HG03064 (cell line): ENCODE results near the gene PITPNM3.
"Not testable (repeated sequence)": the region's sequence is repeated elsewhere in the genome, so short reads cannot be mapped to it uniquely, and the experiment has no call there.

ENCODE experiments used
- ATAC-seq: cut with Tn5 transposase; IDR thresholded peaks from one replicate; pipeline ENCODE4 v1.9.1; 2021; ENCODE audit warnings: low read depth; ENCODE audit not compliant: unreplicated experiment

Gene PITPNM3

DNA sequence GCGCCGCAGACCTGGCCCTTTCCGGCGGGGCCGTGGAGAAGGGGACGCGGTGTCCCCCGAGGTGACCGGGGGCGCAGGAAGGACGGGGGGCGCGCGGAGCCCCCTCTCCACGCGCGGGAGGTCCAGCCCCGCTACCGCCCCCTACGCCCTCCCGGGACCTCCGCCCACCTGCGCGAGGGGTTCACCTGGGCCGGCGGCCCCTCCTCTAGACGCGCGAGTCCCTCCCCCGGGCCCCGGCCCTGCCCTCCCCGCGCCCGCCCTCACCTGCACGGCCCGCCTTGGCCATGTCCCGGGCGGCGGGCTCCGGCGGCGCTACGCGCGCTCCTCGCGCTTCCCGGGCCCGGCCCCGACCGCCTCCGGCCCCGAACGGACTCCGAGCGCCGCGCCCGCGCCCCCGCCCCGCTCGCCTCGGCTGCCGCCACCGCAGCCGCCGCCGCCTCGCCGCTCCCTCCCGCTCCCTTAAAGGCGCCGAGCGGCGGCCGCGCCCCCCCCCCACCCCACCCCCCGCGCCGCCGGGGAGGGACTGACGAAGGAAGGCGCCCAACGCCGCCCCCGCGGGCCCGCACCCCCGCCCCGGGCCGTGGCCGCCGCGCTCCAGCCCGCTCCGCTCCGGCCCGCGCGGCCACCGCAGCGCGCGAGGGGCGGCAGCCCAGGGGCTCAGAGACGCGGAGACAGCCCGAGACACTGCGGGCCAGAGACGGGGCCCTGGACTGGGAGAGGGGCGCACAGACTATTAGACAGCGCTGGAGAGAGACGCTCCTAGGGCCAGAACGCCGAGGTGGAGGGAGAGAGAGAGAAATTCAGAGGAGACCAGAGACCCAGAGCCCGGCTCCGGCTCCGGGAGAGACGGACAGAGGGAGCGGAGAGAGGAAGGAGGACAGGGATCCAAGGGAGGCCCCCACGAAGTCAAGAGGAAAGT, at the start of gene PITPNM3:
TSS of gene PITPNM3 (minus strand) at position 435 of the 919 bp plus-strand sequence. CDS start at position 286, 149 bp downstream.
- no peak for ATAC-seq

DNA sequence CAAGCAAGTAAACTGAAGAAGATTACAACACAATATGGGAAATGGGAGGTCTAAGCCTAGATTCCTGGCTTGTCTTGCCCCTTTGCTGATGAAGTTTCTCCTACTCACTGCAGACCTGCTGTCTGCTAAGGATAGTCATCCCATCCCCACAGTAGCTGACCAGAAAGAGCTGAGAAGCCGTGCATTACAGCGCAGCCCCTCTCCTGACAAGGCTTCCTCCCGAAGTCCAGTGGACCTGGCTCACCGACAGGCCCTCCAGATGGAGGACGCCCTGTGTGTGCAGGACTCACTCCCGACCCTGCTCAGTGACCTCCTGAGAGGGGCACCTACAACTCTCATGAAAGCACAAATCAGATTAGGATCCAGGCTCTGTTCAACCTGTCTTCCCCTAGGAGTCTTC, 48.8 kb upstream of the PITPNM3 start:
- no peak for ATAC-seq

DNA sequence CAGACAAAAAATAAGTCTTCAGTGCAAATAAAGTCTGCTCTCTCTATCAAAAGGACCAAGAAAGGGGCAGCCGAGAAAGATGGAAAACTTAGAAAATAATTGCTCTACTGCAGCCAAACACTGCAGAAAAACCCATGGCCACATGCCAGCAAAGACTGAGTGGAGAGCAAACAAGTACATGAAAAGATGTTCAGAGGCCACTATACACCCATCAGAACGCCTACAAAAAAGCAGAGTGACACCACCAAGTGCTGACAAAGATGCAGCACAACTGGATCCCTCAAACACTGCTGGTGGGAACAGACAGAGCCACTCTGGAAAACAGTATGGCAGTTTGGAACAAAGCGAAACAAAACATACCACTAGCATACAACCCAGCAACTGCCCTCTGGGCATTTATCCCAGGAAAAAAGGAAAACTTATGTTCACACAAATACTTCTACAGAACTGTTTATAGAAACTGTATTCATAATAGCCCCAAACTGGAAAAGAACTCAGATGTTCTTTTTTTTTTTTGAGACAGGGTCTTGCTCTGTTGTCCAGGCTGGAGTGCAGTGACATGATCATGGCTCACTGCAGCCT, 47.5 kb upstream of the PITPNM3 start:
- no peak for ATAC-seq

DNA sequence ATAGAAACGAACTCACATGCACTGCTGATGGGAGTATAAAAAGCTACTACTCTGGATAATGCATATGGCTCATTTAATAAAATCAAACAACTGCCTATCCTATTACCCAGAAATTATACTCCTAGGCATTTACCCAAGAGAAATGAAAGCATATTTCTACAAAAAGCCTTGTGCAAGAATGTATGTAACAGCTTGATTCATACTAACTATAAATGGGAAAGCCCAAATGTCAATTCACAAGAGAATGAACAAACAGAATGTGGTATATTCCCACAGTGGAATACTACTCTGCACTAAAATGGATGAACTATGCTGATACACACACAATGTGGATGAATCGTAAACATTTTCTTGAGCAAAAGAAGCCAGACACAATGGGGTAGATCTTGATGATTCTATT, 45.8 kb upstream of the PITPNM3 start:
- ATAC-seq, result no peak

DNA sequence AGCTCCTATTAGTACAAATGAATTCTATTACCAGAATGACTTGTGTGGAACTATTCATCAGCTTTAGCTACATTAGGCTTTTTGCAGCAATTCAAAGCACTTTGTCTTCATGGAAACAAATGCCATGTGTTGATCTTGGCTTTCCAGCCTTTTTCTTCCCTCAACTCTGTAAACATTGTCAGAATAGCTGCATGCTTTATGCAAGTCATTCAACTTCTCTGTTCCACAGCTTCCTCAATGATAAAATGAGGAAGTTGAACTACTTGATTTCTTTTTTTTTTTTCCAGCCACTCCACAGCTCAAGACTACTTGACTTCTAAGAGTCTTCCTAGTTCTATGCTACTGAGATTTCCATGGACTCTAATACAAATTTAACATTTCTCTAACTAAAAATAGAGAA, 43.0 kb upstream of the PITPNM3 start:
- no peak for ATAC-seq

DNA sequence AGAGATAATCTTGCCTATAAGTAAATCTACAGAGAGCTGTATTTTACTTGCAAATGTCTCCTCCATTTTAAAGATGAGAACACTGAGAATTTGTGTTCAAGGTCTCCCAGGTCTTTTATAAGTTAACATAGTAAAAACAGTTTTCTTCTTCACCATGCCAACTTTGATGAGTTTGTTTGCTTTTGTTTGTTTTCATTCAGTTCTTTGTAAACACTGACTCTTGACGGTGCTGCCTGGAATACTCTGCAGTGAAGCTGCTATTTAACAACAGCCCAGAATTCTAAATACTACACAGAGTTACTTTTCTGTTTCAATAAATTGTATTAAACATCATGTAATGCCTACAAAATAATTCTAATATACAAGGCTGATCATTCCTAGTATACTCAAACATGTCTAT, 41.4 kb upstream of the PITPNM3 start:
- ATAC-seq, result no peak

DNA sequence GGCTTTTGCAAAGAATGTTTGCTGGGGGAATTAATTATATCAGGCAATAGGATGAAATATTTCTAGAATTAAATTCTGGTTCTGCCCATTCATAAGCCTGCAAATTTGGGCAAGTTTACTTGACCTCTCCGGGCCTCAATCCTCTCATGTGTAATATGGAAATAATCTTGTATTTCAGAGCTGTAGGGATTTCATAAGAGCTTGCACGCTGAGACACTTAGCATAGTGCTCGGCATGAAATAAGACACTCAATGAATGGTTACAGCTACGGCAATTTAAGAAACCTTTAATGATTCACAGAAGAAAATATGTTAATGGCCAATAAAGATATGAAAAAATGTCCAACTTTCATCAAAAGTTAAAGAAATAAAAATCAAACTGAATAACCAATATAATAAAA, 40.6 kb upstream of the PITPNM3 start:
- no peak for ATAC-seq

DNA sequence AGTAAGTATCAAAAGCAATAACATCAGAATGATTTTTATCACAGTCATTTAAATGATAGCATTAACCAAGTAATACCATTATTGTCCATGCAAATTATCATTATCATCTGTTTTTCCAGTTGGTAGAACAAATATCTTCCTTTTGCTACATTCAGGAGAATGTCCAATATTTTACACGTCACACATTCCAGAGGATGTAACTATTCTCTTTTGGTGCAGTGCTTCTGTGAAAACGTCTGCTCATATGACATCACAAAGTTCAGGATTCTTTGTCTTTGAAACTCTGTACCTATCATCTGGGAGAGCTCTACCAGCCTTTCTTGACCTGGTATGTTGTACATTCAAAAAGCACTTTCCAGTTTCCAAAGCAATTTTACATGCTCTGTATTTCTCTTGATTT, 40.2 kb upstream of the PITPNM3 start:
- ATAC-seq, result no peak

DNA sequence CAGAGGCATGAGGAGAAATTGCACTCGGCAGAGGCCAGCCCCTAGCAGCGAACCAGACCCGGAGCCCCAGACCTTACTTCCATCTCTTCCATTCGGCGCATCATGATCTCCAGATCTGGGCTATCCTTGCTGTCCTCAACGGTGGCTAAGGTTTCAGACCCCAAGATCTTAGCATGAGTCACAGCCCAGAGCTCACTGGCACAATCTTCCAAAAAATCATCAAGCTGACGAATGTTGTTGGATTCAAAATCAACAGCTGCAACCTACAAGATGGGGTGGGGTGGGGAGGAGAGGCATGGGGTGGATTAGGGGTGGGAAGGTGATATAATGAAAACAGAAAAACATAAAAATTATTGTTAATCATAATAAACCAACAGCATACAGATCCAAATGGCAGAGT, 39.7 kb upstream of the PITPNM3 start:
- ATAC-seq, result no peak

DNA sequence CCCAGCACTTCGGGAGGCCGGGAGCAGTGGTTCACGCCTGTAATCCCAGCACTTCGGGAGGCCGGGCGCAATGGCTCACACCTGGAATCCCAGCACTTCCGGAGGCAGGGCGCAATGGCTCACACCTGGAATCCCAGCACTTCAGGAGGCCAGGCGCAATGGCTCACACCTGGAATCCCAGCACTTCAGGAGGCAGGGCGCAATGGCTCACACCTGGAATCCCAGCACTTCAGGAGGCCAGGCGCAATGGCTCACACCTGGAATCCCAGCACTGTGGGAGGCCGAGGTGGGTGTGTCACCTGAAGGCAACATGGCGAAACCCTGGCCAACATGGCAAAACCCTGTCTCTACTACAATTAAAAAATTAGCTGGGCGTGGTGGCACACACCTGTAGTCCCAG, 37.0 kb upstream of the PITPNM3 start:
- ATAC-seq, result not testable (repeated sequence)

DNA sequence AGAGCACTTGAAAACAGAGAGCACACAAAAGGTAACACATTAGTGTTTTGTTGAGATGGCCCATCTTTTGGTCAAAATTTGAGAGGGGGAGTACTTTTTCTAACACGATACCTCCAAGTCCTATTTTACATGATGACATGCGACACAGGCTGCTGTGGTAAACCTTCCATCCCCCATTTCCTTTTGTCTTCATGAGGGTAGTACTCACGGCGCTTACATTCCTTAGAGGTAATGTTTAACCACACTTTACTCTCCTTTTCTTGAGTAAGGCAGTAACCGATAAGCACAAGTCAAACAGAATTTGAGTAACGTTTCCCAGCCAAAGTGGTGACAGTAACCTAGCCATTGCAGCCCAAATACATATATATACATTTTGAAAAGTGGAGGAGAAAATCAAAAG, 35.8 kb upstream of the PITPNM3 start:
- ATAC-seq, result no peak

DNA sequence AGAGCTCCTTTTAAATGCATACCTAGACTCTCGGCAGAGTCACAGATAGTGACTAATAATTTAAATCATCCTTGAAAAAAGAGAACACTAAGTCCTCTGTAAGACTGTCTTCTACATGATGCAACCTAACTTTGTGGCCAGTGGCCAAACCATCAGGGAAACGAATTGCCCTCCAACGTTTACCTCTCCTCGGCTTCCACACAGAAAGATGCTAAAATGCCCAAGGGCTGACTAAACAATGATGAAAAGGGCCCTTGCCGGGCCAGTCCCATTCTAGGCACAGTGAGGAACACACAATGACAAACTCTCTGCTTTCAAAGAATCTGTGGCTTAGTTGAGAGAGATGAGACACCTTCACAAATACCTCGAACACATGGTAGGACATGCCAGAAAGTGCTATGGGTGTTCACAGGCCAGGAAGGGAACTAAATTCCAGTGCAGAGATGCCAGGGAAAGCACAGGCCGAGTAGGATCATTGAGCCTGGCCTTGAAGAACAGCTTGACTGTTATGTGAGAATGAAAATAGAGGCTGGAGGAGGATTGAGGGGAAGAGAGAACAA, 35.3 kb upstream of the PITPNM3 start:
- ATAC-seq, result no peak

DNA sequence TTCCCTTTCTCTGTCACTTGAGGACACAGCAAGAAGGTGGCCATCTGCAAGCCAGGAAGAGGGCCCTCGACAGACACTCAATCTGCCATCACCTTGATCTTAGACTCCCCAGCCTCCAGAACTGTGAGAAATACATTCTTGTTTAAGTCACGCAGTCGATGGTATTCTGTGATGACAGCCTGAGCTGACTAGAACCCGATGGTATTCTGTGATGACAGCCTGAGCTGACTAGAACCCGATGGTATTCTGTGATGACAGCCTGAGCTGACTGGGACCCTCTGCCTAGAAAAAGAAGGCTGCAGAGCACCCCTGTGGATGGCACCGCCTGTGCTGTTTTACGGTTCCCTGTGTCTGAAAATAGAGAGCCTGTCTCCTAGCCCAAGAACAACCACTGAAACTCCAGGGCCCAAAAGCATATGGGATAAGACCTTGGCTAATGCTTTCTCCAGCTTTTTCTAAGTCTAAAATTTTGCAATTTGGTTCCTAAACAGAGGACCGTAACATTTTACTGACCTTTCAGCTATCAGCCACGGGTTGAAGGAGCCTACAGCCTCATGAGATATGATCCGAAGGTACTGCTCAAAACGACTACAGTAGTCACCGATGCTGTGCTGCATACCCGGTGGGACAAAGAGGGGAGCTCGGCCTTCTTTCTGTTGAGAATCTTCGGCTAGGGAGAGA, 33.1 kb upstream of the PITPNM3 start:
- no peak for ATAC-seq

DNA sequence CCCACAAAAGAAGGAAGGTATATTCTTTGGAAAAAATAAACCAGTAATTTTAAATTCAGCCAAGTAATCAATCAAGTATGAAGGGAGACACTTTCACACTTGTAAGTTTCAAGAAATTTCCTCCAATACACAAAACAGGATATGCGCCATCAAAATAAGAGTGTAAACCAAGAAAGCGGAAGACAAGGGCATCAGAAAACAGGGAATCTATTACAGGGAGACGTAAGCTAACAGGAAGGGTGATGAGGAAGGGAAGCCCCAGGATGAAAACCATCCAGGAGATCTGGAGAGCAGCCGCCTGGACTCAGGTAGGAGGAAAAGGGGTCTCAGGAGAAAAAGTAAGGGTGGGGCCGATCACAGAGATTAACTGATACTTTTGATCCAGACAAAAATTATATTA, 31.8 kb upstream of the PITPNM3 start:
- ATAC-seq, result no peak

DNA sequence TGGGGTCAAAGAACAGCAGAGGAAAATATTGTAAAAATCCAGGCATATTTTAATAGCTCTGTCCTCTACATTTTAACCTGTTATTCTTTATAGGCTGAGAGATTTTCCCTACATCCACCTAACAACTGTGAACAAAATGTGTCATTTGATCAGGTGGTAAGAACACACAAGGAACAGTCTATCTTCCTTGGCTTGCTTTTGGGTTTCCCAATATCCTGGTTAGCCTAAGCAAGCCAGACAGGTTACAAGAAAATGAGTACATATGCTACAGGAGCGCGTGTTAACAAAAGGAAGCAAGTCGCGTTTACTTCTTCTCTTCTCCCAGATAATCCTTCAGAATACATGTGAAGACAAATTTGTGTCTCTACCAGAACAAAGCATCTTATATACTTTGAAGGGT, 31.0 kb upstream of the PITPNM3 start:
- ATAC-seq, result no peak

DNA sequence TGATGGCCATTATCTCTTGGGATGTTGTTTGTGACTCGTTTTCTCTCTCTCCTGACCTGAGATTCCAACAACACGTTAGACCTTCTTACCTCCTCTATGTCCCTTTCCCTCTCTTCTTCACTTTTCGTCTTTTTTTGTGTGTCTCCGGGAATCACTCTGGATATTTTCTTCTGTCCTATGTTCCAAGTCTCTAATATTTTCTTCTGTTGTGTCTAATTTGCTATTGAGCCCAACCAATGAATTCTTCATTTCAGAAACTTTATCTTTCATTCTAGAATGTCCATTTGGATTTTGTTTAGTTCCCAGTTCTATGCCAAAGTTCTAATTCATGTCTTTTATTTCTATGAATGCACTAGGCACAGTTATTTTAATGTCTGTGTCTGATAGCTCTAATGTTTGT, 27.1 kb upstream of the PITPNM3 start:
- ATAC-seq, result no peak

DNA sequence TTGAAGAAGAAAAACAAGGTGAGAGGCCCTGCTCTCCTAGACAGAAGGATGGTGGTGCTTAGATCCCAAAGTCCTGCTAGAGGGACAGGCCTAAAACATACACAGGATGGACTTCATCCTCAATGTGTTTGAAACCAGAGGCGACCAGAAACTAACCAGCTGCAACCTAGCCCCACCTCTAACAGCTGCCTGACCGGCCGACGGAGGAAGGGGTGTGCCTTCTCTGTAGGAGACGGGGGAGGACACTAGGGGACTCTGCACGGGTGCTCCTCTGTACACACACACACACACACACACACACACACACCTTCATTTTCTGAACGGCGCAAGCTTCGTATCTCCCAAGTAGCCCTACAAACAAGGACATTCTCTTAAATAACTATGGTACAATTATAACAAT, 24.3 kb upstream of the PITPNM3 start:
- ATAC-seq, result no peak

DNA sequence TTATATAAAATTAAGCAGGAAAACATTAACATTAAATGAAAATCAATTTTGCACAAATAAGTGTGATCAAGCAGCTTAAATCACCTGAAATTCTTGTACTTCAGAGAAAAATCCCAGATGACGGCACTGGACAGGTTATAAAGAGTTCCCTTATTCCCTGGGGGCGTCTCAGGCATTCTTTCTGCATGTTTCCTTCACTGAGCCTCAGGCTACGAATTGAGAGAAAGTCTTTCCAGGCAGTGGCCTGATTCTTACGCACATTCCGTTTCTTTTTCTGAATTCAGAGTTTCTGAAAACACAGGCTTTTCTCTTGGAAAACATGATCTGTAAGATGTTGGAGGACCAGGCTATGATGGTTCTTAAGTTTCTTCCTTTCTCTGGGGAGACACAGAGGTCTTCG, 22.1 kb upstream of the PITPNM3 start:
- ATAC-seq, result no peak

DNA sequence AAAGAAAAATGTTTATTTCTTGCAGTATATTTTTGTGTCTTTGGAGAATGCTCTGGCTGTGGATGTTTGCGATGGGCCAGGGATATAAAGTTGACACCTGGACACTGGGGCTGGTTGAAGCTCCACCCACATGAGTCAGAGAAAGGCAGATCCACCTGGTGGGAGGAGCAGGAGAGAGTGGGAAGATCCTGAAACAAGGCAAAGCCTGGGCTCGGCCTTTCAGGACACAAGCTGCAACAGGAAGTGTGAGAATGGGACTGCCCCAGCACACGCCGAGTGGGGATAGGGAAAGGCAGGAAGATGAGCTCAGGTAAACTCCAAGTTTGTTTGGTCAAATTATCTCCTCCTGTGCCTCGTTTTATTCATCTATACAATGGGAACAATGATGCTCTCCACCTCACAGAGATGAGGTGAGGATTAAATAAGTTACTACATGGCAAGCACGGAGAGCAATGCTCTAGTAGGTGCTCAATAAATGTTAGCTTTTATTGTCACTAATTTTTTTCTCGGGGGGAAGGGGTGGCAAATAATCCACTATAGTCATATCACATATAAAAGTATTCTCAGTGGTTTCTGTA, 21.4 kb upstream of the PITPNM3 start:
- no peak for ATAC-seq

DNA sequence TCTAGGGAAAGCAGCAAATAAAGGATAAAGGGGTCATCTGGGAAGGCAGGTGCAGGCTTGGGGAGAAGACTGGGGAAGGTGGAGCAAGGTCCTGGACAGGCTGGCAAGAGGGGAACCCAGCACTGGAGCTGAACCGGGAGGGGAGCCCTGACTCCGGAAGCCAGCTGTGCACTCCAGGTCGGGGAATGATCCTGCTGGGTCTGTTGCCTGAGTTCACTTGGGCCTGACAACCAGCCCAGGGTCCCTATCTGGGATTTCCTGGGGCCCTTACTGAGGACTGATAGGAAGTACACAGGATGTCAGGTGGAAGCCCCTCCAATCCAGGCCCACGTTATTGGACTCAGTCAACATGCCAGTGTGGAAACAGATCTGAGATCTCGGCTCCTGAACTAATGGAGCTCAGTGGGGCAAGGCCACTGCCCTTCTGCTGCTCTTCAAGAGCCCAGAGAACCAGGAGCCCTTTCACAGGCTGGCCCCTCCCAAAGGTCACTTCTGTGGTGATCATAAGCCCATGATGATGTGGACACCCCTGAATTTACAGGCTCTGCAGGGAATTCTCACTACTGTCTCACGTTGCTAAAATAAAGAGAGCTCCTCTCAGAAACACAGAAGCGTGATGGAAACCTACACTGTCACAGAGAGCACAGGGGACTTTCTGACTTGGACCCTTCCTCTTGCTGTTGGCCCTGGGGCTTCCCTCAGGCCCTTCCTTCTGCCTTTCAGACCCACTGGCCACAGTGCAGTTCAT, 19.9 kb upstream of the PITPNM3 start:
- ATAC-seq, result no peak
